Small intestine (tissue), 16 donors: Measurements from ENCODE around the gene ETNPPL. TPM values are rescaled to one million over a fixed set of nuclear protein-coding genes. Genes with fewer than 3 reads are reported as not detected.

ENCODE experiments used
- DNase-seq, 2 donors: peaks; one replicate each; pipeline versions ENCODE4 v3.0.0 to v3.0.0-alpha.2; 2013
- FAIRE-seq: peaks from 2 replicates; lab custom pipeline; 2012; peaks lifted over from hg19 to GRCh38; lab: Jason Lieb, UNC
- H3K27ac ChIP-seq, 3 donors: one replicate each; pipeline ENCODE4 v1.5.1; 2013; ENCODE audit warnings: low read length in 2 of 3, mild to moderate bottlenecking in 2 of 3, control low read depth in 1 of 3, inconsistent platforms in 1 of 3, low read depth in 1 of 3, moderate library complexity in 1 of 3
- H3K27me3 ChIP-seq, 3 donors: one replicate each; pipeline ENCODE4 v1.6.1; 2013; ENCODE audit warnings: low read length in 3 of 3, inconsistent platforms in 1 of 3; ENCODE audit not compliant: control insufficient read depth in 3 of 3, insufficient read depth in 3 of 3
- H3K36me3 ChIP-seq, 3 donors: one replicate each; pipeline ENCODE4 v1.6.1; 2013; ENCODE audit warnings: low read length in 3 of 3, inconsistent platforms in 1 of 3, low read depth in 1 of 3, mild to moderate bottlenecking in 1 of 3, moderate library complexity in 1 of 3; ENCODE audit not compliant: control insufficient read depth in 3 of 3, insufficient read depth in 2 of 3
- H3K4me1 ChIP-seq, 3 donors: one replicate each; pipeline ENCODE4 v1.6.1; 2013; ENCODE audit warnings: low read length in 2 of 3, inconsistent platforms in 1 of 3, low read depth in 1 of 3, mild to moderate bottlenecking in 1 of 3, moderate library complexity in 1 of 3; ENCODE audit not compliant: control insufficient read depth in 3 of 3, insufficient read depth in 2 of 3
- H3K4me3 ChIP-seq, 3 donors: one replicate each; pipeline ENCODE4 v1.5.1; 2013; ENCODE audit warnings: low read length in 3 of 3, control low read depth in 1 of 3, inconsistent platforms in 1 of 3, low read depth in 1 of 3, mild to moderate bottlenecking in 1 of 3, moderate library complexity in 1 of 3
- H3K9me3 ChIP-seq, 2 donors: one replicate each; pipeline ENCODE4 v1.6.1; 2013; ENCODE audit warnings: low read depth in 1 of 2, low read length in 1 of 2; ENCODE audit not compliant: control insufficient read depth in 2 of 2, insufficient read depth in 1 of 2
- WGBS, 3 donors: extraction: QIAGEN DNeasy Blood & Tissue Kit; methylation state at CpG; one replicate each; pipeline ENCODE4 v1.1.7; 2013; 5-methylcytosine and 5-hydroxymethylcytosine counted together
- long read RNA-seq, 10 donors: transcript quantifications; one replicate each; lab custom pipeline, GENCODE V29; 2026
- polyA plus RNA-seq, 4 donors: library from polyadenylated mRNA; stranded (reverse) in 3 of 4; unstranded in 1 of 4; fragments of 200-250 nt in 3 of 4; fragments of 120-200 nt in 1 of 4; gene quantifications; one replicate each; pipeline versions ENCODE4 v1.2.1 to v1.2.3, GENCODE V29; 2013
- donor health status: healthy with polysubstance abuse.
- donor health status: control.
- donor health status: control.
- donor health status: Bipolar disorder and iron deficiency.
- donor health status: healthy.

Gene ETNPPL
- under 1 TPM in 2 of 4 donors, not detected in 2; 0.39 to 0.45 TPM for polyA plus RNA-seq
- long read RNA-seq, donor 1: 0 reads
- long read RNA-seq, donor 2: 0 reads
- long read RNA-seq, donor 3: 0 reads
- long read RNA-seq, donor 4: 0 reads
- long read RNA-seq, donor 5: 0 reads
- long read RNA-seq, donor 6: 0 reads
- long read RNA-seq, donor 7: 0 reads
- long read RNA-seq, donor 8: 0 reads
- long read RNA-seq, donor 9: 0 reads
- long read RNA-seq, donor 10: 0 reads

DNA sequence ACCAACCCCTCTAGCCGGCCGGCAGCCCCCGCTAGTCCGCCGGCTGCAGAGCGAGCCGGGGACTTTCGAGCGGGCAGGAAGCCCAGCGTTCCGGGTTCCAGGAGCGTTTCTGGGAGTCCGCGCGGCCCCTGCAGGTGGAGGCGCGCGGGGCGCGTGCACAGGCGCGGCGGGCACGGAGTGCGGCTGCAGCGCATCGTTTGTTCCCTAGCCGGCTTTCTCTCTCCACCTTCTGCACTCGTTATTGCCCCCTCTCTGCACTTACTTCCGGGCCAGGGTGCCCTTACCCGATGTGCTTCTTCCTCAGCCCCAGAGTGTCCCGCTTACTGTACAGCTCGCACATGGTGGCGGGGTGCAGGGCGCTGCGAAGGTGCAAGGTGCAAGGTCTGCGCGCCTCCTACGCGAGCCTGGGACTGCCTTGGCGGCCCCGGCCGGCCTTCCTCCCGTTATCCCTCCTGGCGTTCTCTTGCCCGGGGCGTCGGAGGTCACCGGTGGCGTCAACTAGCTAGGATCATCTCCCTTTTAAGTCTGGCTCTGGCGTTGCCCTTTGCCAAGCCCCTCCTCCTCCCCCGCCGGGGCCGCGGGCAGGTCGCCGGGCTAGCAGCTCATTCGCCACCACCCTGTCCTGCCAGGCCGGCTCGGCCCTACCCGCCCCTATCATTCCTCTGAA lies at the start of gene ETNPPL:
Gene ETNPPL, minus strand, starts transcription at position 495 of the 667 bp plus-strand sequence. Its CDS starts 155 bp downstream, at position 340.
- no peak within 1 kb of the TSS for H3K27ac ChIP-seq
- no peaks in the 10 kb centered on the region for H3K36me3 ChIP-seq
- H3K4me3 ChIP-seq: peak within 1 kb of the TSS; percentile 12 to 43 (median 41)
- H3K9me3 ChIP-seq: peaks cover 0 to 8% of the 10 kb centered on the region in 2 donors
- FAIRE-seq (no peak), DNase-seq (peak; percentile 59 to 60)
- H3K4me1 ChIP-seq: no peaks in the 10 kb centered on the region
- 1 to 3% (median 1%) methylated on average over 59 to 61 of the region's 61 CpGs for WGBS, 3 donors
- peaks cover 0 to 28% (median 23%) of the 10 kb centered on the region in 3 donors for H3K27me3 ChIP-seq

- WGBS, 3 donors: 71 to 93% (median 84%) methylated on average over 1 of the region's 1 CpG
- H3K36me3 ChIP-seq: no peaks in the 10 kb centered on the region
- FAIRE-seq: no peak
- H3K27me3 ChIP-seq: peaks cover 0 to 11% (median 0%) of the 10 kb centered on the region in 3 donors
- no peak overlapping the region for H3K27ac ChIP-seq
- no peak for DNase-seq
- H3K9me3 ChIP-seq: no peaks in the 10 kb centered on the region
- no peaks in the 10 kb centered on the region for H3K4me1 ChIP-seq
- H3K4me3 ChIP-seq: no peak overlapping the region
Observed at GRCh38 chr4:108811486-108811885, 48.6 kb upstream of the ETNPPL start.

GRCh38 chr4:108810087-108810486 lies 47.2 kb upstream of the ETNPPL start:
- H3K4me1 ChIP-seq: no peaks in the 10 kb centered on the region
- DNase-seq (no peak), FAIRE-seq (no peak)
- H3K27me3 ChIP-seq: peaks cover 0 to 9% (median 0%) of the 10 kb centered on the region in 3 donors
- H3K9me3 ChIP-seq: no peaks in the 10 kb centered on the region
- H3K36me3 ChIP-seq: no peaks in the 10 kb centered on the region
- H3K4me3 ChIP-seq: no peak overlapping the region
- WGBS, 3 donors: 84 to 90% (median 89%) methylated on average over 1 of the region's 1 CpG
- no peak overlapping the region for H3K27ac ChIP-seq

GRCh38 chr4:108804648-108805273 lies 41.9 kb upstream of the ETNPPL start:
- WGBS, 3 donors: 82 to 84% (median 82%) methylated on average over 5 of the region's 5 CpGs
- H3K36me3 ChIP-seq: no peaks in the 10 kb centered on the region
- no peak for FAIRE-seq

DNA sequence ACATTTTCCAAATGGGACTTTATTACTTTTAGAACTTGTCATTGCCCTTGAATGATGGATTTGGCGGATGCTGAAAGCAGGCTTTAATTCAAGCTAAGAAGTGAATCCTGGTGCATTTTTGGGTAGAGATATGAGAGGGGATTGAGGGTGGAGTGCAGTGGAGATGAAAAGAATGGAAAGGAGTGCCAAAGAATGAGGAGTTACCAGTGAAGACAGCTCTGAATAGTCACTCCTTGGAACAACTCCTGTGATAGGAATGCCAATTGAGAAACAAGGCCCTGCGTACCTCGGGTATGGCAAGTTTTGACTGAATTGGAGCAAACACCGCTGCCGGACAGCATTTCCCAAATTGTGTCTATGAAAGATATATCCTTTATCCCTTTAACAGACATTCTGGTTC lies 36.5 kb upstream of the ETNPPL start:
- Histone ChIP-seq H3K36me3 (no peaks in the 10 kb centered on the region), H3K4me1 (no peaks in the 10 kb centered on the region), H3K9me3 (no peaks in the 10 kb centered on the region), H3K27me3 (peaks cover 0 to 6% (median 0%) of the 10 kb centered on the region in 3 donors), H3K27ac (no peak overlapping the region), H3K4me3 (no peak overlapping the region)
- WGBS, 3 donors: 53 to 94% (median 68%) methylated on average over 5 of the region's 5 CpGs
- no peak for FAIRE-seq
- no peak for DNase-seq

More at GRCh38 chr4:108804648-108805273, 41.9 kb upstream of the ETNPPL start:
- Histone ChIP-seq H3K4me1 (no peaks in the 10 kb centered on the region), H3K27me3 (peaks cover 0 to 9% (median 0%) of the 10 kb centered on the region in 3 donors), H3K27ac (no peak overlapping the region), H3K9me3 (no peaks in the 10 kb centered on the region), H3K4me3 (no peak overlapping the region)
- no peak for DNase-seq

DNA sequence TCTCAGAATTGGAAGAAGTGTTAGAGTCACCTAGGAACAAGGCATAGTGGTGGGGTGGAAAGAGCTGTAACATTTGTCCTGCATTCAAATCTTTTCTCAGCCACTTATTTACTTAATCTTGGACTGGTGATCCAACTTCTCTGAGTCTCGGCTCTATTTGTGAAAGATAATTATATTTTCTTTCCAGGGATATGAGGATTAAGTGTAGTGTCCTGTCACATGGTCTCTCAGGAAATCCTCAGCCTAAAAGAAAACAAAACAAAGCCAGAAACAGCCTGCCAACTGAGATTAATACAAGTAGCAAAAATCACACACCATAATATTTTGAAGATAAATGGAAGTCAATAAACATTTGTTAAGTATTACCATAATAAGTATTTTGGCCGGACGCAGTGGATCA lies 33.3 kb upstream of the ETNPPL start:
- H3K4me3 ChIP-seq: no peak overlapping the region
- 48 to 75% (median 75%) methylated on average over 3 of the region's 3 CpGs for WGBS, 3 donors
- H3K27me3 ChIP-seq: no peaks in the 10 kb centered on the region
- no peaks in the 10 kb centered on the region for H3K36me3 ChIP-seq
- no peak for FAIRE-seq
- no peaks in the 10 kb centered on the region for H3K9me3 ChIP-seq
- H3K27ac ChIP-seq: no peak overlapping the region
- DNase-seq: no peak
- no peaks in the 10 kb centered on the region for H3K4me1 ChIP-seq

DNA sequence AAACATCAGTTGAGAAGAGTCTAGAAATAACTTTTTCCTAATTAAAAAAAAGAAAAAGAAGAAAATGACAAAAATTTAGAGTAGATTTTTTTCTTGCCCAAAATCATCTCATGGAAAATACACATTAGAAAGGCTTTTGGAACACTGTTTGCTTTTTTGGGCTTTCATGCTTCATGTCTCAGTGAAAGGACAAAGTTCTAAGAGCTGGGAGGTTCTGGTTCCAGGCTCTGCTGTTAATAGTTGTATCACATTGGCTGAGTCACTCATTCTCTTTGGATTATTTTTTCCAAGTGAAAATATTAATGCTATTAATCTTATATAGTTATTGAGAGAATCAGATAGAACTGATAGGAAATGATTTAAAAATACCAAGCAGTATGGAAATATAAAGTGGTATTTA lies 32.9 kb upstream of the ETNPPL start:
- FAIRE-seq (no peak), DNase-seq (no peak)
- no peaks in the 10 kb centered on the region for H3K36me3 ChIP-seq
- H3K9me3 ChIP-seq: no peaks in the 10 kb centered on the region
- no peaks in the 10 kb centered on the region for H3K27me3 ChIP-seq
- H3K27ac ChIP-seq: no peak overlapping the region
- H3K4me3 ChIP-seq: no peak overlapping the region
- H3K4me1 ChIP-seq: no peaks in the 10 kb centered on the region

GRCh38 chr4:108794136-108794535 lies 31.3 kb upstream of the ETNPPL start:
- FAIRE-seq: no peak
- H3K27ac ChIP-seq: no peak overlapping the region
- WGBS, 3 donors: 90 to 93% (median 91%) methylated on average over 1 of the region's 1 CpG

More at GRCh38 chr4:108794136-108794535, 31.3 kb upstream of the ETNPPL start:
- Histone ChIP-seq H3K4me3 (no peak overlapping the region), H3K27me3 (no peaks in the 10 kb centered on the region), H3K4me1 (no peaks in the 10 kb centered on the region), H3K9me3 (no peaks in the 10 kb centered on the region), H3K36me3 (no peaks in the 10 kb centered on the region)
- no peak for DNase-seq
